Measurements from ENCODE around the gene ZBTB1. TPM values are rescaled to one million over a fixed set of nuclear protein-coding genes. Genes with fewer than 3 reads are reported as not detected.

ZBTB1 gene
- total and polyA plus RNA-seq, 2 experiments from 2014 or later = 28.5 to 31.4 TPM

- no peaks in the 10 kb centered on the region for H3K27me3 ChIP-seq
- no peaks in the 10 kb centered on the region for H3K9me3 ChIP-seq (ENCODE audit: low read depth)
- H3K4me3 ChIP-seq = peak overlapping the region; percentile 77
- no peak for TF ChIP-seq CTCF (IDR thresholded peaks at IDR 0.05; ENCODE audit: low read depth, low read length)
- no peaks in the 10 kb centered on the region for H3K36me3 ChIP-seq
- DNase-seq (ENCODE audit: low read depth in 1 of 2, low spot score in 1 of 2) = no peak
- no peak overlapping the region for H3K27ac ChIP-seq
- peaks cover 14% of the 10 kb centered on the region for H3K4me1 ChIP-seq (ENCODE audit: low read depth)
Measured at GRCh38 chr14:64464651-64465050, 39.9 kb upstream of the ZBTB1 start.

- H3K9me3 ChIP-seq (ENCODE audit: low read depth) = no peaks in the 10 kb centered on the region
- H3K27me3 ChIP-seq = no peaks in the 10 kb centered on the region
- H3K4me3 ChIP-seq = peak within 1 kb of the TSS; percentile 77
- H3K27ac ChIP-seq = no peak within 1 kb of the TSS
- TF ChIP-seq CTCF (IDR thresholded peaks at IDR 0.05; ENCODE audit: low read depth, low read length) = no peak
- H3K36me3 ChIP-seq = no peaks in the 10 kb centered on the region
- peak; percentile 45 to 91 for DNase-seq (ENCODE audit: low read depth in 1 of 2, low spot score in 1 of 2)
- H3K4me1 ChIP-seq (ENCODE audit: low read depth) = peaks cover 14% of the 10 kb centered on the region
Measured at GRCh38 chr14:64465191-64465822, 39.3 kb upstream of the ZBTB1 start, which contains the start of gene AKAP5. Gene AKAP5 (plus strand): TSS chr14:64465499. CDS start chr14:64468395, 2,896 bp downstream.

GRCh38 chr14:64465831-64466554, 38.6 kb upstream of the ZBTB1 start:
- TF ChIP-seq CTCF (IDR thresholded peaks at IDR 0.05; ENCODE audit: low read depth, low read length) = peak; percentile 42
- no peak overlapping the region for H3K27ac ChIP-seq
- H3K4me1 ChIP-seq (ENCODE audit: low read depth) = peaks cover 14% of the 10 kb centered on the region
- H3K27me3 ChIP-seq = no peaks in the 10 kb centered on the region
- H3K36me3 ChIP-seq = no peaks in the 10 kb centered on the region
- H3K4me3 ChIP-seq = peak overlapping the region; percentile 77
- peak; percentile 69 to 75 for DNase-seq (ENCODE audit: low read depth in 1 of 2, low spot score in 1 of 2)
- no peaks in the 10 kb centered on the region for H3K9me3 ChIP-seq (ENCODE audit: low read depth)

- no peaks in the 10 kb centered on the region for H3K9me3 ChIP-seq (ENCODE audit: low read depth)
- H3K27me3 ChIP-seq = no peaks in the 10 kb centered on the region
- no peak overlapping the region for H3K27ac ChIP-seq
- no peaks in the 10 kb centered on the region for H3K36me3 ChIP-seq
- peak in 1 of 2 donors; percentile 78 for DNase-seq (ENCODE audit: low read depth in 1 of 2, low spot score in 1 of 2)
- no peak overlapping the region for H3K4me3 ChIP-seq
- peaks cover 14% of the 10 kb centered on the region for H3K4me1 ChIP-seq (ENCODE audit: low read depth)
- no peak for TF ChIP-seq CTCF (IDR thresholded peaks at IDR 0.05; ENCODE audit: low read depth, low read length)
Measured at GRCh38 chr14:64467101-64467500, 37.5 kb upstream of the ZBTB1 start.

GRCh38 chr14:64467566-64467965, 37.0 kb upstream of the ZBTB1 start:
- H3K4me3 ChIP-seq = no peak overlapping the region
- H3K4me1 ChIP-seq (ENCODE audit: low read depth) = peaks cover 14% of the 10 kb centered on the region
- no peak for TF ChIP-seq CTCF (IDR thresholded peaks at IDR 0.05; ENCODE audit: low read depth, low read length)
- no peaks in the 10 kb centered on the region for H3K27me3 ChIP-seq
- H3K27ac ChIP-seq = no peak overlapping the region
- no peaks in the 10 kb centered on the region for H3K9me3 ChIP-seq (ENCODE audit: low read depth)
- H3K36me3 ChIP-seq = no peaks in the 10 kb centered on the region
- no peak for DNase-seq (ENCODE audit: low read depth in 1 of 2, low spot score in 1 of 2)

Measured in cardiac muscle cell (in vitro differentiated cells and primary cell).